Activated CD4-positive, alpha-beta T cell treated with anti-CD3 and anti-CD28 coated beads, Interleukin-2, amount 50 U/mL, for 4 hours (primary cell): ENCODE results near the gene DIPK1C.

Experiments used
- DNase-seq, 2 experiments: peaks; one replicate each; pipeline ENCODE4 v3.0.0-alpha.2; 2020

DIPK1C gene

DNA sequence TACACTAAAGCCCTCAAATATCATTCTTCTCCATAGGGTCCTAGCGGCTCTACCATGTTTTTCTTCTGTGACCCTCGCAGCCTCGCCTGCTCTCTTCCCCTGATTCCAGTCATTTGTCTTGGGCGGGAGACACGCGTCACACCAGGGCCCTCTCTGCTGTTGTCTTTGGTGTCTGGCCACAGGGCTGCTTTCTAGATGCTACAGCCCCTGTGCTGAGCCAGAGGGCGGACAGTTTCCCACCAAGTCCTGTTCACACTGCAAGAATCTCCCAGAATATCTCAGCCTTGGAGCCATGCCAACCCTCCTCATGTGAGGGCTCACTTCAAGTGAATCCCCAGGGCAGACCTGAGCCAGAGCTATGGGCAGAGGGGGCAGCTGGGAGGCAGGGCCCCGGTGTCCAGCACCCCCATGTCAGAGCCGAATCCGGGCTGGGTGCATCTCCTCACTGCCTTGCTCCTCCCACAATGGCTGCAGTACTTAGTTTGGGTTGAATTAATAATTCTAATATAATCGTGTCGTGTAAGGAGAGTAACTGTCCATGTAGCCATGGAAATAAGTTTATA lies 42.1 kb downstream of the DIPK1C start:
- DNase-seq = no peak

DNA sequence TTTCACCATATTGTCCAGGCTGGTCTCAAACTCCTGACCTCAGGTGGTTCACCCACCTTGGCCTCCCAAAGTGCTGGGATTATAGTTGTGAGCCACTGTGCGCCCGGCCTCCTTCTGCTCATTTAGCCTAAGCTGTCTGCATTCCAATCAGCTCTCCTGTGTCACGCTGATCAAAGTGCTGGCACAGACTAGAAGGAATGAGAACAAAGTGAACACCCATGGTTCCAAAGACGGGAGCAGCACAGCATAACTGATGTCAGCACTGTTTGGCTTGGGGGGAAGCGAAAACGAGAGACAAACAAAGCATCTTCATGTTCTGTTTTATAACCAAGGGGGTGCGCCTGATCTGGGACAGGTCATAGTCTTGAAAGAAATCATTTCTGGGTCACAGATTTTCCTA lies 43.3 kb downstream of the DIPK1C start:
- DNase-seq = no peak

DNA sequence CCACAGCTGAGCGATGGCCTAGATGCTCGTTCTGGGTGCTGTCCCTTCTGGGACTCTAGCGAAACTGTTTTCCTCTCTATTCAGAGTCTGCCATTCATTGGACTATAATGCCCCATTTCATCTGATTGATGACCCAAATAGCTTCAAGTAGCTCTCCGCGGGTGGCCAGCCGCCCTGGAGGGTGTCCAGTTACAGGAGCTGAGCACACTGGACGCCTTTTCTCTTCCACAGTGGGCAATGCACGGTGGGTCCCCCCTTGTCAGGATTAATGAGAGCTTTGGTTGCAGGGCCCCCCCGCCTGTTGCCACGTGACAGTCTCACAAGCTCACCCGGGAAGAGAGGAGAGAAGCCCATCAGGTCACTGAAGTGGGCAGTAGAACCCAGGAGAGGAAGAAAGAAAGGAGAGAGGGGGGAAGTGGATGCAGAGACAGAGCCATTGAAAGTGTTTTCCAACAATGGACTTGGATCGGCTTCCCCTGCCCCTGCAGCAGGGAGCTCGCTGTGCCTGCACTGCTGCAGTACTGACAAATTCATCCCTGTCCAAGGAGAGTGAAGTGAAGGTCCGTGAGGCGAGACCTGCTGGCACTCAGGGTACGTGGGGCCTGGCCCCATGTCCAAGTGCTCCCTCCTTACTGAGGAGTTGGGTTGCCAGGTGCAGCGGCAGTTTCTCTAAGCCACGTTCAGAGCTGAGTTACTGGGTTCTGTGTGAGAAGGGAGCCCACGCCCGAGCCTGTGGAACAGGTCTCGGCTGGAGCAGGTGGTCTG lies 44.8 kb downstream of the DIPK1C start:
- DNase-seq = no peak

DNA sequence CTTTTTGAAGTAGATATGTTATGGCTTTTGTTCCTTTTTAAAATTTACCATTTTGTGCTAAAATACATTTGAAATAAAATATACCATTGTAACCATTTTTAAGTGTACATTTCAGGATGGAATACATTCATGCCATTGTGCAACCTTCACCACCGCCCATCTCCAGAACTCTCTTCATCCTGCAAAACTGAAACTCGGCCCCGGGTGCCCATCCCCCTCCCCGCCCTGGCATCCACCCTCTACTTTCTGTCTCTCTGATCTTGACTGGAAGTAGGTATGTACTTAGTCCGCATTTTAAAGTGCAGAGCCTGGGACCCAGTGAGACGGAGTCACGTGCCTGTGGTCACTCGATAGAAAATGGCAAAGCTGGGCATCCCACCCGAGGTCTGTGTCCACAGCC lies 45.6 kb downstream of the DIPK1C start:
- no peak for DNase-seq

DNA sequence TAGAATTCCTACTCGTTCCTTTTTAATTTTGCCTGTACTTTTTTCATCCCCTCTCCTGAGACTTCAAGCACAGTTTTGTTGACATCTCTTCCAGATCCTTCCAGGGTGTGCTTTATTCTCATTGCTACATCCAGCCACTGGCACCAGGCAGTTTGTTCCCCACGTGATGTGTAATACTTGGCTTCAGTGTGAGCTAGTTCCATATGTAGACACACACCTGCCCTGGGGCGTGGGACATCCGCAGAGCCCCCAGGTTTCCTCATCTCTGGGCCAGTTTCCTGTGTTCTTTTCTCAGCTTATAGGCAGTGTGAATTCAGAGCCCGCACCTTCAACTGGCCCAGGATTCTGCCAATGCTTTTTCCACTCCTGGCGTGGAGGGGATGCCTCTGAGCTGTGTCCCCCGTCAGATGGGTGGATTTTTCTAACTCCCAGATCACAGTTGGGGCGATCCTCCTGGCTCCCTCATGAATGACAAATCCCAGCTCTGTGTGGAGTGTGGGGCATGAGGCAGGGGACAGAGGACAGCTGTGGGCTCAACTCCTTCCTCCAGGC lies 46.6 kb downstream of the DIPK1C start:
- DNase-seq = no peak

DNA sequence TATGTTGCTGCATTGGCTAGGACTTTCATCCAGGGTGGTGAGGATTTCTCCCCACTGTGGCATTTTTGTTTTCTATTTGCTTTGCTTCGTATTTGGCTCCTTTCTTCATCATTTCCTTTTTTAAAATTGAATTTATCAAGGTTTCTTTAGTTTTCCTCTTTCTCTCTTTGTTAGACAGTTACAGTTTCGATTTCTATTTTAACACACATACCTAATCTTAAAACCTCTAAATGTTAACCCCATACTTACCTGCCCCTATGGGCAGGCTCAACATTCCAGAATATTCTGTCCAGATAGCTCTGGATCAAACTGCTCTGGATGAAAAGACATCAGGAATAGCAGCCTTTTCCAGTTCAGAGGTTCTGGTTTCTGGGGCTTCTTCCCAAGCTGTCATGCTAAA lies 49.2 kb downstream of the DIPK1C start:
- no peak for DNase-seq

DNA sequence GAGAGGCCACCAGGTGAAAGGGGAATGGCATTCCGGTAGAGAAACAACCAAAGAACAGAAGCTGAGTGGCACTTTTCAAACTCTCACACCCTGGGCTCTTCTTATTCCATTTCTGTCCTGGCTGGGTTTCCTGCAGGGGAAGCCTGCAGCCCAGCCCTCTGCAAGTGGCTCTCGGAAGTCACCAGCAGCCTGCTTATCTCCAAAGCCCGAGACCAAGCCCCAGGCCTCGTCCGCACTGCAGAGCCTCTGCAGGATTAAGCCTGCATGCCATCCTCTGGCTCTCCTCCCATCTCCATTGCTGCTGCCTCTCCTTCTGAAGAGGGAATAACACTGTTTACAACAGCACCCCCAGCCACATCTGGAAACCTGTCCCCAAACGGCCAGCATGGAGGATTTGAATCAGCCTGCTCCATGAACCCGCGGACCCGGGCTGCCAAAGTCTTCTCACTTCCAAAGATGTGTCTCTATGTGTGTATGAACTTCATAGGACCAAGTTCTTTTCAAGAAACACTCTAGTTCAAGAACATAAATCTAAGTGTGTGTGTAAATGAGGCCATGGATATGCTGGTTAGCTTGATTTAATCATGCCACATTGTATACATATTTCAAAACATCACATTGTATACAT lies 54.2 kb downstream of the DIPK1C start:
- no peak for DNase-seq

DNA sequence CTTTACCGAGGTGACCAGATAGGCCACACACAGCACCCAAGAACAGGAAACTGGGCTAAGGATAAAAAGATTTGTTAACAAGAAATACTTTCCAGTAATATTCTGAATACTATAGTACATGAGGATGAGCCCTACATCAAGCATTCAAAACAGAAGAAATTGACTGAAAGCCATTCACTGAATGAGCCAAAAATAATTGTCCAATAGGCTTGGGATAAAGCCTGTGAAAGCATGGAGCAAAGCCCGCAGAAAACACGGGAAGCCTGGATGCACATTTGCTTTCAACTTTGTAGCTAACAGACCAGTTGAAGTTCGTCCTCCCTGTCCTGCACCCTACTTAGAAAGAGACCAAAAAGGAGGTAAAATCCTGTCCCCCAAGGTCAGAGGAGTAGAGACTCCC lies 56.3 kb downstream of the DIPK1C start:
- no peak for DNase-seq

DNA sequence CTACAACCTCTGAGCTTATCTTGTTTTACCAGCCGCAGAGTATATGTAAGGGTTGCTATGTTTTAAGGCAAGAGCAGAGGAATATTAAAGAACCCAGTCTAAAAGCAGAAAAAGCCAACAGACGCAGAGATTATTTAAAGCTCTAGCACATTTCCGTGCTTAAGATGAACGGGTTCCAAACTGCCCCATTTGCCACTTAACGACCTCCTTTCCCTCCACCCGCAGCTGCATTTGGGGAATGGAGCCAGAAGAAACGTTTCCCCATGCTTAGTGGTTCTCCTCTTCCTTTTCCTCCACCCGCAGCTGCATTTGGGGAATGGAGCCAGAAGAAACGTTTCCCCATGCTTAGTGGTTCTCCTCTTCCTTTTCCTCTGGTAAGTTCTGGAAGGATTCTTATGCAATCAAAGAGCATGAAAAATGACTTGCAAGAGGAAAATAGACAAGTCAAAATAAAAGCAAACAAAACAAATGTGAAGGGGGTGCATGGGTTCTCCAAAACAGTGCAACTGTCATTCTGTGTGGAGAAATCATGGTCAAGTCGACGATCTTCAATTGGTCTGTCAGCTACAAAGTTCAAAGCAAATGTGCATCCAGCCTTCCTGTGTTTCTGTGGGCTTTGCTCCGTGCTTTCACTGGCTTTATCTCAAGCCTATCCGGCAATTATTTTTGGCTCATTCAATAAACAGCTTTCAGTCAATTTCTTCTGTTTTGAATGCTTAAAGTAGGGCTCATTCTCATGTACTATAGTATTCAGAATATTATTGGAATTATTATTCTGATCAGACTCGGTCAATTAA lies 57.8 kb downstream of the DIPK1C start:
- DNase-seq = no peak

DNA sequence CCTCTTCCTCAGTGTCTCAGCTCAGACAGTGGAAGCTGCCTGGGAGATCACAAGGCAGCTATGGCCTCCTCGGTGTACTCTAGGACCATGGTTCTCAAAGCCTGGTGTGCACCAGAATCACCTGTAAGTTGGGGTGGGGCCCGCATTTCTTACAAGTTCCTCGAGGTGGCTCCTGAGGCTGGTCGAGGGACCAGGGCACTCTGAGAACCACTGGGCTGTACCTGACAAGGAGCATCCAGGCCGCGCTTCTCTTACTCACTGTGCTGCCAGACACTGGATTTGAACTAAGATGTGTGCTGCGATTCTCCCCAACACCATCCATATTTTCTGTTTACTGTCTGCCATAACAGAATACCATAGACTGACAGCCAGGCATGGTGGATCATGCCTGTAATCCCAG lies 59.5 kb downstream of the DIPK1C start:
- DNase-seq = no peak

DNA sequence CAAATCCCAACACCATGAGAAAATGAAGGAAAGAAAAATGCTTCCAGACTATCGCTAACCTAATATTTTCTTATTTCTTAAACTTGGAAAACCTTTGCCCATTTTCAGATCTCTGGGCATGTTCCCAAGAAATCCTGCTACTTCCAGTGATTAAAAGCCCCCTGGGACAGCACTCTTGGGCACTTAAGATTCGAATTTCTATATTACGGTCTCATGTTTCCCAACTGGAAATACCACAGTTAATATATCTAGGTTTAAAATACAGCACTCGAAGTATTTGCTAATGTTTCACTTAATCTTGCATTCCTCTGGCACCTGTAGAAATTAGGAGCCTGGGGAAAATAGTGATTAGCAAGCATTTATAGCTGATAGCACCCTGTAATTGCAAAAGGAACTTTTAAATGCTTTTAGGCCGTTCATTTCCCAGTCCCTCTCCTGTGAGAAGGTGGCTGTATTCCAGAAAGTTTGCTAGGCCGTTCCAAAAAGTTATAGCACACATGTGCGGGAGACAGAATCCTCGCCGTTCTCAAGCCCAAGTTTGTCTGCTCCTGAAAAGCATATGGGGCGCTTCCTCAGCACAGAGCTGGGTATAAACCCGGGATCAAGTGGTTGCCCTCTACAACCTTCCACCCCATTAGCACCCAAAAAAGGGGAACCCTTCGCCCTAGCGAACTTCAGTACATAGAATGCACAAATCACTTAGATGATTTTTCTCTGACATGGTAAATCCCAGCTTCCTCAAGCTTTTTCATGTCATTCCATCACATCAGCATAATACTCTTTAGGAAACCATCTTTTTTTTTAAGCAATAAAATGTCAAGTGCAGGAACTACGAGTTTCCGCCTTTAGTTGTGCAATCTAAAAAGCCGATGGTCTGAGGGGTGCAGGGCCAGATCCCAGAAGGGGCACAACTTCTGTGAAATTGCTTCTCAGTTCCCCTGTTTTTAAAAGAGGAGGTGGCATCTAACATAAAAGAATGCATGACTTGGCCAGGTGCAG lies 60.6 kb downstream of the DIPK1C start:
- no peak for DNase-seq

DNA sequence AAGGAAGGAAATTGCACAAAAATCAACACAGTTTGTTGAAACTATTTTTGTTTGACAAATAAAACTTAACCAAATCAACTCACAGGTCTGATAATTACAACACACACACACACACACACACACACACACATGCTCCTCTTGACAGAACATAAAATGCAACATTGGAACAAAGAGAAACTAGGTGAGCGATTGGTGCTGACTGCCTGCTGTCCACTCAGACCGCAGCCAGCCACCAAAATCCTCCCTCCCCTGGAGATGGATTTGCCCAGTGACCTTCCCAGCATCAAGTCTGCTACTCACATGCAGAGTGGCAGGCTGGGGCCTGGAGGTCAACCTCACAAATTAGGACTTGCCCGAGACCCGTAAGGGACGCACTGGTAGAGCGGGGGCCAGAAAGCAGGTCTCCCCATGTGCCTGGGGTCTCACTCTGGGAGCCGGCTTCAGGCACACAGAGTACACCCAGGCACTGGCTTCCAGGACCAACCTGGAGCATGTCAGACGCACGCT lies 61.4 kb downstream of the DIPK1C start:
- no peak for DNase-seq

DNA sequence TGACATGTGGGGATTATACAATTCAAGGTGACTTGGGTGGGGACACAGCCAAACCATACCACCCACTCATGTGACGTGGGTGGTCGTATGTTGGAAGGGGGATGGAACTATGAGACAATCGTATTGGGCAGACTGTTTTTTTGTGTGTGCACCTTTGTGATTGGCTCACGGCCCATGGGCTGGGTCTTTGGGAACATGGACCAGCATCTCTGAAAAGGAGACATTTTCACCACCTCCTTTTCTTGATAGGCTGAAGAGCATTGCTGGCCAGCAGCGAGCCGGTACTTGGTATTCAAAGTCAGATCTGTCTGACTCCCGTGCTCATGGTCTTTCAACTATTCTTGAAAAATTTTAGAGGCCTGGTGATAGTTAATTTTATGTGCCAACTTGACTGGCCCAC lies 62.1 kb downstream of the DIPK1C start:
- DNase-seq = no peak

DNA sequence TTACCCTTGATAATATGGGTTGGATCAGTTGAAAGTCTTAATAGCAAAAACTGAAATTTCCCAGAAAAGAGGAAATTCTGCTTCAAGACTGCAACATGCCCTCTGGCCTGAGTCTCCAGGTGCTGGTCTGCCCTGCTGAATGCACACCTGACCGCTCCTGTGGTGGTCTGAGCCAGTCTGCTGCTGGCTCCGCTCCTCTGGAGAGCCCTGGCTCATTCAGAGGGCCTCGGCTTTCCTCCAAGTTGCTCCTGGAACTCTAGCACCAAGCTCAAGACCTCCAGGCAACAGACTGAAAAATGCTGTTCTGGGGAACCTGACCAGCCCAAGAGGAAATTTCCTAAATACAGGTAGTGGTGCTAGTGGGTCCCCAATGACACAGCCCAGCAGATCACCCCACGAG lies 64.8 kb downstream of the DIPK1C start:
- no peak for DNase-seq

DNA sequence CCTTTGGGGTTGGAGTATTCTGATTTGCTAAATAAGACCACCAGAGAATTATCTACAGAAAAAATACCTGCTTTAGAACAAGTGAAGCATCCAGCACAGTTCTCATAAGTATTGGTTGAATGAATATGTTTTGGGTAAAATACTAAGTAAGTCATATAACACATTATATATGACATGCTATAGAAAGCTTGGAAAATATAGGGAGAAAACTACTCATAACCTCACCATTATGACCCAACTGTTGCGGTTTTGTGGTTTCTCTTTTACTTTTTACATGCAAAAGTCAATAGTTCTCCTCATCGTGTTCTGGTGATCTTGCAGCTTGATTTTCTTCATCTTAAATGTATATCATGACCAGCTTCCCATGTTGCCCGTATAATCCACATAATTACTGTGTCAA lies 66.2 kb downstream of the DIPK1C start:
- no peak for DNase-seq

DNA sequence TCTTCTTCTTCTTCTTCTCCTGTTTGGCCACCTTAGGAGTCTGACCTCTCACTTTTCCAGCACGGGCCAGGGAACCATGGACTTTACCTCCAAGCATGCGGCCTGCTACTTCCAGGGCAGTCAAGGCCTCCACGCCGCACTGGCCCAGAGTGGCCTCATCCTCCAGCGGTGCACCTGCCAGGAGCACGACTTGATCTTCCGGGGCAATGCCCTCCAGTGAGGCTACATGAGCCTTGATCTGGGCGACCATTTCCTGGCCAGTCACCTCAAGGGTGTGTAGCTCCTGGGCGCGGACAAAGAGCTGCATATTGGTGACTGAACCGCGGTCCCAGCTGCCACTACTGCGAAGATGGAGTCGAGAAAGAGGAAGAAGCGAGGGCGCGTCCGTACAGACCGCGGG lies 67.1 kb downstream of the DIPK1C start:
- no peak for DNase-seq

DNA sequence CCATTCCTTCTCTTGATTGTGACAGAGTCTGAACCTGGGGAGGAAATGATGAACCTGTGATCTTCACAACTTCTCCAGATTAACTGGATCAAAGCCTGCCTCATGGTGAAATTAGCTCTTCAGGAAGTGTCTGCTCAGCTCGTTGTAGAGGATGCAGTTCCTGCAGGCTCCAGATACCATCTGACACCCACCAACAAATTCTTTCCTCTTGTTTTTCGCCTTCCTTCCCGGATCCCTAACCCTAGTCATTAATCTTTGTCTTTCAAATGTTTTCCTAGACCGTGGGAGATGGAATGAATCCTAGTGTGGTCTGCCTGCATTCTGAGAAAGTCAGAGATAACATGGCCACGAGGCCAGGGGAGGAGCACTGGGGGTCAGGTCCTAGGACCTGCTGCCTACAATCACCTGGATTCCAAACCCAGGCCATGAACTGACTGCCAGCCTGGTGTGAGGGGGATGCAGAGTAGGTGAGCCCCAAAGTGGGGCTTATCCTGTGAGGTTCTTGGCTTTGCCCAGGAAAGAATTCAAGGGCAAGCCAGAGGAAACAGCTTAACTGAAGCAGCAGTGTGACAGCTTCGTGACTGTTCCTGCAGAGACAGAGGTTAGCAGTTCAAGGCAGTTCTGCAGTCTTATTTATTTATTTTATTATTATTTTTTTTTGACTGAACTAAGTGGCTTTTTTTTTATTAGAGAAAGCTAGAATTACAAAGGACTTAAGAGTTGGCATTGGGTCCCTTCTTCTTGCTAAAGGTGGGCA lies 67.8 kb downstream of the DIPK1C start:
- no peak for DNase-seq

DNA sequence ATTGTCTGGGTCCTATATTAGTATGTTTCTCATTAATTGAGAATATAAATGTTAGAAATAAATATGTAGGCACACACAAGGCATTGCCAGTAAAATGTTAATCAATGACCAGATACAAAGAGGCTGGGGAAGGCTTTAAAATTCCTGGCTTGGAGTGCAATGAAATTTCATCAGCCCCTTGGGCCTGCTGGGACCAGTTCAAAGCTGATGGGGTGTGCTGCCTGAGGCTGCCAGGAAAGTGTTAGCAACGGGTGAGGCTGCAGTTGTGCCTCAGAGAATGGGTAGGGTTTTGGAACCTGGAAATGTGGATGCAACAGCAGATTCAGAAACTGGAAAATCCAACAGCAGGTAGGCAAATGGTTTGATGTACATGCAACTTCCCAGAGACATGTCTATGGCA lies 68.9 kb downstream of the DIPK1C start:
- no peak for DNase-seq

DNA sequence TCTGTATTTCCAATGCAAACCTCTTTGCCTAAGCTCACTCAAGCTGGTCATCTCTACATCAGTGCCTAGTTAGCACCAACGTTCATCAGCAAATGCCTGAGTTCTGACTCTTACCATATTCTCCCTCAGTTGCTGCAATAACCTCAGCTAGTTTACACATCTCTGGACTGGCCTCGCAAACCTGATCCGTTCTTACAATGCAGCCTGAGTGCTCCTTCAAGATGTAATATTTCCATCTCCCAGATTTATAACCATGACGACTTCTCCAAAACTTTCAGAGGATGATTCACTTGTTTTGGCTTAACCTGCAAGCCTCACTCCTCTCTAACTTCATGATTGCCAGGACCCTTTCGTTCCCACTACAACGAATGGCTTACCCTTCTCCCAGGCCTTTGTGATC lies 69.7 kb downstream of the DIPK1C start:
- DNase-seq = no peak
